Chondrocyte (in vitro differentiated cells): Measurements from ENCODE around the gene INHA. TPM values are rescaled to one million over a fixed set of nuclear protein-coding genes. Genes with fewer than 3 reads are reported as not detected.
A peak's percentile ranks its signal among the peaks of the same experiment; 100 is the strongest.

Experiments used
- DNase-seq: peaks from one replicate; pipeline ENCODE4 v3.0.0; 2021; ENCODE audit warnings: mixed read lengths, low spot score
- H3K27ac Mint-ChIP-seq: one replicate; pipeline ENCODE4 v1.8.0; 2021; ENCODE audit warnings: mild to moderate bottlenecking, moderate library complexity, mixed read lengths; ENCODE audit not compliant: unreplicated experiment
- H3K27me3 Mint-ChIP-seq: 2 replicates; pipeline ENCODE4 v1.8.0; 2021; ENCODE audit warnings: low read depth, mixed read lengths
- H3K36me3 Mint-ChIP-seq: 2 replicates; pipeline ENCODE4 v1.8.0; 2021; ENCODE audit warnings: low read depth, mixed read lengths
- H3K4me1 Mint-ChIP-seq: 2 replicates; pipeline ENCODE4 v1.8.0; 2021; ENCODE audit warnings: low read depth, mild to moderate bottlenecking, mixed read lengths
- H3K4me3 Mint-ChIP-seq: one replicate; pipeline ENCODE4 v1.8.0; 2021; ENCODE audit warnings: mild to moderate bottlenecking, moderate library complexity, mixed read lengths; ENCODE audit not compliant: unreplicated experiment
- H3K9me3 Mint-ChIP-seq: 2 replicates; pipeline ENCODE4 v1.8.0; 2021; ENCODE audit warnings: low read depth, mixed read lengths
- CTCF ChIP-seq: fragments of 200-600 bp; sonication (generic); IDR thresholded peaks from 2 replicates; pipeline ENCODE4 v1.5.0; 2021; ENCODE audit warnings: antibody characterized with exemption, mild to moderate bottlenecking, moderate library complexity
- long read RNA-seq: library from polyadenylated mRNA; stranded (forward); transcript quantifications from one replicate; pipeline ENCODE4 v2.0.0, GENCODE V29; 2021
- total RNA-seq: library from RNA; stranded (reverse); gene quantifications from 3 replicates; pipeline ENCODE4 v1.2.1, GENCODE V29; 2021

Gene INHA
- 1.0 to 2.7 TPM (median 1.7 TPM) in 3 replicates for total RNA-seq
- long read RNA-seq: 0 reads

GRCh38 chr2:219572237-219573001, at the start of gene INHA:
INHA (plus strand) TSS chr2:219572310; CDS start chr2:219572375, 65 bp downstream.
- Mint-ChIP-seq H3K4me1 (peaks cover 28% of the 10 kb centered on the region), H3K27me3 (no peaks in the 10 kb centered on the region), H3K27ac (peak within 1 kb of the TSS; percentile 69), H3K36me3 (peaks cover 2% of the 10 kb centered on the region), H3K9me3 (no peaks in the 10 kb centered on the region), H3K4me3 (peak within 1 kb of the TSS; percentile 67)
- DNase-seq: no peak
- TF ChIP-seq CTCF: no peak

- DNase-seq: no peak
- Mint-ChIP-seq H3K36me3 (no peaks in the 10 kb centered on the region), H3K27me3 (peaks cover 21% of the 10 kb centered on the region), H3K9me3 (no peaks in the 10 kb centered on the region), H3K27ac (no peak overlapping the region), H3K4me3 (no peak overlapping the region), H3K4me1 (peaks cover 15% of the 10 kb centered on the region)
- TF ChIP-seq CTCF: peak; percentile 0
Measured at GRCh38 chr2:219523031-219523671, 49.0 kb upstream of the INHA start.

- Mint-ChIP-seq H3K4me1 (peaks cover 15% of the 10 kb centered on the region), H3K36me3 (no peaks in the 10 kb centered on the region), H3K9me3 (no peaks in the 10 kb centered on the region), H3K27ac (no peak overlapping the region), H3K4me3 (no peak overlapping the region), H3K27me3 (peaks cover 31% of the 10 kb centered on the region)
- no peak for DNase-seq
- no peak for TF ChIP-seq CTCF
Measured at GRCh38 chr2:219524817-219525216, 47.3 kb upstream of the INHA start.

GRCh38 chr2:219525533-219526232, 46.4 kb upstream of the INHA start:
- no peak for DNase-seq
- TF ChIP-seq CTCF: no peak
- Mint-ChIP-seq H3K4me3 (no peak overlapping the region), H3K4me1 (peaks cover 15% of the 10 kb centered on the region), H3K27ac (no peak overlapping the region), H3K36me3 (no peaks in the 10 kb centered on the region), H3K9me3 (no peaks in the 10 kb centered on the region), H3K27me3 (peaks cover 35% of the 10 kb centered on the region)
